SH-SY5Y (cell line): Measurements from ENCODE around the gene COX7B.

ENCODE experiments used
- GATA2 ChIP-seq: IDR thresholded peaks from 2 replicates; pipeline ENCODE4 v1.6.1; 2011; ENCODE audit warnings: mild to moderate bottlenecking, low read depth, low read length
- GATA3 ChIP-seq: IDR thresholded peaks from 2 replicates; pipeline ENCODE4 v1.6.1; 2011; ENCODE audit warnings: low read depth, mild to moderate bottlenecking, low read length, moderate library complexity

DNA sequence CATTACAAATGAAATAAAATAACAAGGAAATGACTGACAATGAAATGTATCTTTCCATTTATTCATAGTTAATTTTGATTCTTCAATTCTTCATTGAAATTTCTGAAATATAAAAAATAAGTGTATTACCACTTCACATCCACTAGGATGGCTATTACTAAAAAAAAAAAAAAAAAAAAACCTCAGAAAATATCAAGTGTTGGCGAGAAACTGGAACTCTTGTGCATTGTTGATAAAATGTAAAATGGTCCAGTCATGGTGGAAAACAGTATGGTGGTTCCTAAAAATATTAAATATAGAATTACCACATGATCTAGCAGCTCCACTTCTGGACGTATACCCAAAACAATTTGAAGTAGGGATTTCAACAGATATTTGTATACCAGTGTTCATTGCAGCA, 47.3 kb downstream of the COX7B start:
- TF ChIP-seq GATA2 (no peak), GATA3 (no peak)
